Neural cell (in vitro differentiated cells): ENCODE data around the gene NXF1. TPM values are rescaled to one million over a fixed set of nuclear protein-coding genes. Genes with fewer than 3 reads are reported as not detected.
A peak's percentile ranks its signal among the peaks of the same experiment; 100 is the strongest.

Experiments used
- H2AFZ ChIP-seq: fragments of 200-600, 300-800 bp; sonication (generic), shearing (Covaris generic); 2 replicates; pipeline ENCODE4 v1.6.0; 2014; ENCODE audit warnings: low read depth, mild to moderate bottlenecking, antibody characterized with exemption, low read length, moderate library complexity
- H3F3A ChIP-seq: fragments of 200-600 bp; shearing (Covaris generic); 2 replicates; pipeline ENCODE4 v1.6.1; 2016; ENCODE audit warnings: mild to moderate bottlenecking, moderate library complexity, mixed read lengths, antibody characterized with exemption, low read length; ENCODE audit not compliant: insufficient read depth, poor library complexity, severe bottlenecking
- H3K27ac ChIP-seq: fragments of 200-600, 300-800 bp; sonication (generic), shearing (Covaris generic); 2 replicates; pipeline ENCODE4 v1.5.1; 2014; ENCODE audit warnings: mild to moderate bottlenecking, low read length, moderate library complexity
- H3K27me3 ChIP-seq: fragments of 300-800, 200-600 bp; sonication (generic), shearing (Covaris generic); 2 replicates; pipeline ENCODE4 v1.6.0; 2014; ENCODE audit warnings: mild to moderate bottlenecking, low read depth, low read length, moderate library complexity; ENCODE audit not compliant: insufficient read depth
- H3K36me3 ChIP-seq: fragments of 300-800, 200-600 bp; sonication (generic), shearing (Covaris generic); 2 replicates; pipeline ENCODE4 v1.5.1; 2014; ENCODE audit warnings: mild to moderate bottlenecking, antibody characterized with exemption, low read length, moderate library complexity; ENCODE audit not compliant: insufficient read depth
- H3K4me2 ChIP-seq: fragments of 300-800, 200-600 bp; sonication (generic), shearing (Covaris generic); 2 replicates; pipeline ENCODE4 v1.6.0; 2014; ENCODE audit warnings: mild to moderate bottlenecking, low read length
- H3K4me3 ChIP-seq: fragments of 300-800, 200-600 bp; sonication (generic), shearing (Covaris generic); 2 replicates; pipeline ENCODE4 v1.5.1; 2014; ENCODE audit warnings: mild to moderate bottlenecking, low read length, moderate library complexity
- H3K79me2 ChIP-seq: fragments of 200-600 bp; shearing (Covaris generic); replicated peaks from 2 replicates; pipeline ENCODE4 v1.6.0; 2014; ENCODE audit warnings: mild to moderate bottlenecking, low read length, moderate library complexity; ENCODE audit not compliant: insufficient read depth
- H3K9ac ChIP-seq: fragments of 300-800, 200-600 bp; sonication (generic), shearing (Covaris generic); 2 replicates; pipeline ENCODE4 v1.6.1; 2016; ENCODE audit warnings: mild to moderate bottlenecking, low read length, mixed read lengths
- H3K9me2 ChIP-seq: fragments of 200-600 bp; shearing (Covaris generic); 2 replicates; pipeline ENCODE4 v1.6.1; 2016; ENCODE audit warnings: mild to moderate bottlenecking, low read length, mixed read lengths; ENCODE audit not compliant: insufficient read depth
- H3K9me3 ChIP-seq: fragments of 200-600, 300-800 bp; sonication (generic), shearing (Covaris generic); 2 replicates; pipeline ENCODE4 v1.6.1; 2016; ENCODE audit warnings: mild to moderate bottlenecking, mixed run types, low read length, moderate library complexity, mixed read lengths
- H4K20me1 ChIP-seq: fragments of 200-600 bp; shearing (Covaris generic); 2 replicates; pipeline ENCODE4 v1.6.1; 2016; ENCODE audit warnings: mild to moderate bottlenecking, mixed run types; ENCODE audit not compliant: insufficient read depth
- CTCF ChIP-seq: fragments of 450-650 bp; IDR thresholded peaks from 2 replicates; pipeline ENCODE4 v1.5.1; 2014; ENCODE audit warnings: antibody characterized with exemption, mild to moderate bottlenecking, moderate library complexity; ENCODE audit not compliant: poor library complexity, severe bottlenecking
- EP300 ChIP-seq: fragments of 450-650 bp; conservative IDR thresholded peaks from 2 replicates; pipeline ENCODE4 v1.6.1; 2014; ENCODE audit warnings: antibody characterized with exemption, mild to moderate bottlenecking, moderate library complexity; ENCODE audit not compliant: poor library complexity, severe bottlenecking
- EZH2 ChIP-seq: fragments of 200-600, 300-800 bp; shearing (Covaris generic), sonication (generic); IDR thresholded peaks from 2 replicates; pipeline ENCODE4 v1.6.1; 2014; ENCODE audit warnings: antibody characterized with exemption, low read length, borderline replicate concordance, mild to moderate bottlenecking; ENCODE audit not compliant: insufficient read depth, poor library complexity, severe bottlenecking
- MXI1 ChIP-seq: fragments of 450-650 bp; conservative IDR thresholded peaks from 2 replicates; pipeline ENCODE4 v1.6.1; 2014; ENCODE audit warnings: antibody characterized with exemption, mild to moderate bottlenecking; ENCODE audit not compliant: poor library complexity, severe bottlenecking
- POLR2AphosphoS5 ChIP-seq: IDR thresholded peaks from 2 replicates; pipeline ENCODE4 v1.6.1; 2012
- RAD21 ChIP-seq: fragments of 450-650 bp; conservative IDR thresholded peaks from 2 replicates; pipeline ENCODE4 v1.6.1; 2014; ENCODE audit warnings: antibody characterized with exemption, mild to moderate bottlenecking, moderate library complexity
- REST ChIP-seq: IDR thresholded peaks from 2 replicates; pipeline ENCODE4 v1.6.1; 2012; ENCODE audit warnings: borderline replicate concordance
- SMC3 ChIP-seq: fragments of 450-650 bp; conservative IDR thresholded peaks from 2 replicates; pipeline ENCODE4 v1.6.1; 2014; ENCODE audit warnings: antibody characterized with exemption, mild to moderate bottlenecking, moderate library complexity; ENCODE audit not compliant: poor library complexity
- TAF1 ChIP-seq: IDR thresholded peaks from 2 replicates; pipeline ENCODE4 v1.6.1; 2012; ENCODE audit warnings: low read depth
- polyA minus RNA-seq: library from RNA; depleted of rRNA, polyadenylated mRNA; stranded (reverse); fragments of >200 nt; gene quantifications from 2 replicates; pipeline ENCODE4 v1.2.3, GENCODE V29; 2014
- polyA plus RNA-seq: library from polyadenylated mRNA; depleted of rRNA; stranded (reverse); fragments of >200 nt; gene quantifications from 2 replicates; pipeline ENCODE4 v1.2.3, GENCODE V29; 2014

NXF1 gene
- polyA plus RNA-seq = 26.0 and 32.1 TPM in 2 replicates
- polyA minus RNA-seq = 26.1 and 42.7 TPM in 2 replicates

- no peaks in the 10 kb centered on the region for H3K36me3 ChIP-seq
- H2AFZ ChIP-seq = peak within 1 kb of the TSS; percentile 79
- H3K27me3 ChIP-seq = no peaks in the 10 kb centered on the region
- H3K9me3 ChIP-seq = no peaks in the 10 kb centered on the region
- TF ChIP-seq RAD21 = peak; percentile 30
- TF ChIP-seq EP300 = peak; percentile 50
- TF ChIP-seq MXI1 = peak; percentile 92
- peak; percentile 63 for TF ChIP-seq CTCF
- peak; percentile 51 for TF ChIP-seq SMC3
- peak; percentile 96 for TF ChIP-seq TAF1
- peak; percentile 99 for TF ChIP-seq POLR2AphosphoS5
- TF ChIP-seq REST = peak; percentile 77
- no peak for TF ChIP-seq EZH2
- H3K9me2 ChIP-seq = no peaks in the 10 kb centered on the region
- peak within 1 kb of the TSS; percentile 89 for H3K27ac ChIP-seq
- peak within 1 kb of the TSS; percentile 84 for H3K9ac ChIP-seq
- peak within 1 kb of the TSS; percentile 89 for H3K4me3 ChIP-seq
- peaks cover 23% of the 10 kb centered on the region for H3K79me2 ChIP-seq
- H4K20me1 ChIP-seq = peaks cover 6% of the 10 kb centered on the region
- peak within 1 kb of the TSS; percentile 98 for H3K4me2 ChIP-seq
- H3F3A ChIP-seq = no peaks in the 10 kb centered on the region
Observed at GRCh38 chr11:62805076-62805892, at the start of gene NXF1. Gene NXF1, minus strand, starts transcription at chr11:62805440. Its CDS starts 84 bp downstream, at chr11:62805356.

- H3K4me3 ChIP-seq = peak overlapping the region; percentile 92
- H3K9me3 ChIP-seq = no peaks in the 10 kb centered on the region
- no peaks in the 10 kb centered on the region for H3K27me3 ChIP-seq
- peaks cover 44% of the 10 kb centered on the region for H3K79me2 ChIP-seq
- H3K9ac ChIP-seq = peak overlapping the region; percentile 94
- H3K27ac ChIP-seq = peak overlapping the region; percentile 93
- peaks cover 10% of the 10 kb centered on the region for H3F3A ChIP-seq
- no peaks in the 10 kb centered on the region for H3K9me2 ChIP-seq
- peak overlapping the region; percentile 96 for H3K4me2 ChIP-seq
- no peak for TF ChIP-seq SMC3
- no peak for TF ChIP-seq REST
- no peak for TF ChIP-seq CTCF
- TF ChIP-seq MXI1 = no peak
- no peak for TF ChIP-seq RAD21
- no peak for TF ChIP-seq TAF1
- TF ChIP-seq POLR2AphosphoS5 = no peak
- TF ChIP-seq EP300 = no peak
- no peak for TF ChIP-seq EZH2
- H2AFZ ChIP-seq = no peak overlapping the region
- peaks cover 16% of the 10 kb centered on the region for H3K36me3 ChIP-seq
- H4K20me1 ChIP-seq = no peaks in the 10 kb centered on the region
Observed at GRCh38 chr11:62854013-62854824, 49.0 kb upstream of the NXF1 start.
